HCT116 (cell line): ENCODE results near the gene ARL13B. TPM values are rescaled to one million over a fixed set of nuclear protein-coding genes. Genes with fewer than 3 reads are reported as not detected.
"Not testable (repeated sequence)": the region's sequence is repeated elsewhere in the genome, so short reads cannot be mapped to it uniquely, and the experiment has no call there.

Experiments
- ATAC-seq: fragments of 200-7000 bp; cut with Tn5 transposase; 2 replicates; pipeline ENCODE4 v1.9.1; 2020; ENCODE audit warnings: mild to moderate bottlenecking, moderate library complexity
- BruUV-seq: library from RNA; stranded (reverse); fragments of 400-500 nt; replicated peaks from 2 replicates; lab custom pipeline; 2021; lab: Mats Ljungman, UMichigan
- CTCF ChIA-PET: fragments of 300-600 bp; sonication (Branson Sonifier 250); formaldehyde crosslinking; loops from one replicate; lab custom pipeline; 2021; ENCODE audit warnings: antibody characterized with exemption; lab: Charles Lee
- POLR2A ChIA-PET: fragments of 300-600, 350-600 bp; sonication (Branson Sonifier 250); formaldehyde crosslinking; loops from one replicate; lab custom pipeline; 2021; ENCODE audit warnings: antibody characterized with exemption; lab: Charles Lee
- RAD21 ChIA-PET, 2 experiments: fragments of 300-600 bp; sonication (Branson Sonifier 250); formaldehyde crosslinking; loops; one replicate each; lab custom pipeline; 2023; ENCODE audit warnings: low total read pairs in 2 of 2; ENCODE audit not compliant: uncharacterized antibody in 2 of 2, unreplicated experiment in 2 of 2, low non-redundant PET in 1 of 2; lab: Charles Lee
- DNase-seq: peaks from one replicate; pipeline ENCODE4 v3.0.0-alpha.2; 2010; ENCODE audit warnings: low read depth, low spot score
- H2AFZ ChIP-seq: fragments of 200-600 bp; shearing (Covaris generic), sonication (generic); 2 replicates; pipeline ENCODE4 v1.6.1; 2017; ENCODE audit warnings: low read depth, mixed run types, mixed read lengths, antibody characterized with exemption, low read length; ENCODE audit not compliant: poor library complexity, severe bottlenecking
- H3K27ac ChIP-seq: 2 replicates; pipeline ENCODE4 v1.5.1; 2012; ENCODE audit warnings: low read depth, low read length
- H3K27me3 ChIP-seq: fragments of 200-600 bp; sonication (generic); 2 replicates; pipeline ENCODE4 v1.6.1; 2016; ENCODE audit warnings: mixed run types, low read length, mixed read lengths; ENCODE audit not compliant: insufficient read depth
- H3K36me3 ChIP-seq, 2 experiments: fragments of 200-500 bp in 1 of 2; fragments of 200-600 bp in 1 of 2; sonication (Bioruptor generic) in 1 of 2; sonication (generic) in 1 of 2; 2 replicates each; pipeline versions ENCODE4 v1.5.1 to v1.6.1; 2014 to 2016; ENCODE audit warnings: low read length in 2 of 2, inconsistent platforms in 1 of 2, mixed read lengths in 1 of 2, mixed run types in 1 of 2; ENCODE audit not compliant: insufficient read depth in 2 of 2, control insufficient read depth in 1 of 2
- H3K4me1 ChIP-seq, 2 experiments: fragments of 200-600 bp in 1 of 2; sonication (generic) in 1 of 2; 2 replicates each; pipeline versions ENCODE4 v1.5.1 to v1.6.1; 2012 to 2017; ENCODE audit warnings: low read length in 2 of 2, inconsistent platforms in 1 of 2, mild to moderate bottlenecking in 1 of 2, mixed read lengths in 1 of 2, mixed run types in 1 of 2, moderate library complexity in 1 of 2; ENCODE audit not compliant: insufficient read depth in 2 of 2, control insufficient read depth in 1 of 2
- H3K4me2 ChIP-seq: fragments of 200-600 bp; sonication (generic); 2 replicates; pipeline ENCODE4 v1.6.1; 2017; ENCODE audit warnings: mixed run types, low read length, mixed read lengths
- H3K4me3 ChIP-seq, 2 experiments: fragments of 200-600 bp in 1 of 2; sonication (generic) in 1 of 2; replicated peaks in 1 of 2; 2 replicates each; pipeline ENCODE4 v1.5.1; 2011 to 2016; ENCODE audit warnings: low read length in 2 of 2, control low read depth in 1 of 2, low read depth in 1 of 2, mild to moderate bottlenecking in 1 of 2, mixed read lengths in 1 of 2, mixed run types in 1 of 2
- H3K79me2 ChIP-seq: fragments of 200-600 bp; sonication (generic); 2 replicates; pipeline ENCODE4 v1.6.1; 2017; ENCODE audit warnings: mild to moderate bottlenecking, mixed run types, low read length, moderate library complexity, mixed read lengths; ENCODE audit not compliant: insufficient read depth
- H3K9ac ChIP-seq: fragments of 200-600 bp; sonication (generic); 2 replicates; pipeline ENCODE4 v1.6.1; 2016; ENCODE audit warnings: low read length, mixed read lengths
- H3K9me2 ChIP-seq: fragments of 200-600 bp; sonication (generic), shearing (Covaris generic); 2 replicates; pipeline ENCODE4 v1.6.1; 2017; ENCODE audit warnings: mixed run types, mild to moderate bottlenecking, moderate library complexity; ENCODE audit not compliant: insufficient read depth
- H3K9me3 ChIP-seq, 2 experiments: fragments of 200-500 bp in 1 of 2; fragments of 200-600 bp in 1 of 2; sonication (Bioruptor generic) in 1 of 2; sonication (generic) in 1 of 2; 2 replicates each; pipeline ENCODE4 v1.6.1; 2014 to 2017; ENCODE audit warnings: low read length in 2 of 2, mixed read lengths in 2 of 2, inconsistent platforms in 1 of 2, low read depth in 1 of 2, mild to moderate bottlenecking in 1 of 2, mixed run types in 1 of 2, moderate library complexity in 1 of 2; ENCODE audit not compliant: control insufficient read depth in 1 of 2, insufficient read depth in 1 of 2
- H4K20me1 ChIP-seq: fragments of 200-600 bp; sonication (generic), shearing (Covaris generic); 2 replicates; pipeline ENCODE4 v1.6.1; 2017; ENCODE audit warnings: mixed run types, mild to moderate bottlenecking, moderate library complexity; ENCODE audit not compliant: insufficient read depth
- CBX3 ChIP-seq: IDR thresholded peaks from 2 replicates; pipeline ENCODE4 v1.6.1; 2012; ENCODE audit warnings: low read depth
- CEBPB ChIP-seq: IDR thresholded peaks from 2 replicates; pipeline ENCODE4 v1.6.1; 2012; ENCODE audit warnings: low read depth
- EGR1 ChIP-seq: IDR thresholded peaks from 2 replicates; pipeline ENCODE4 v1.6.1; 2012; ENCODE audit warnings: low read depth
- ELF1 ChIP-seq: IDR thresholded peaks from 2 replicates; pipeline ENCODE4 v1.6.1; 2012; ENCODE audit warnings: low read depth, borderline replicate concordance
- EZH2phosphoT487 ChIP-seq: fragments of 200-600 bp; IDR thresholded peaks from 2 replicates; pipeline ENCODE4 v1.6.1; 2018; ENCODE audit warnings: antibody characterized with exemption, borderline replicate concordance
- FOSL1 ChIP-seq: IDR thresholded peaks from 2 replicates; pipeline ENCODE4 v1.6.1; 2012; ENCODE audit warnings: low read depth
- POLR2A ChIP-seq: IDR thresholded peaks from 2 replicates; pipeline ENCODE4 v1.7.0; 2011; ENCODE audit warnings: borderline replicate concordance; ENCODE audit not compliant: insufficient read depth, insufficient read length; ENCODE audit errors: extremely low read depth
- POLR2AphosphoS5 ChIP-seq: IDR thresholded peaks from 2 replicates; pipeline ENCODE4 v1.6.1; 2011; ENCODE audit warnings: mild to moderate bottlenecking, low read depth, low read length, moderate library complexity
- RAD21 ChIP-seq: IDR thresholded peaks from 2 replicates; pipeline ENCODE4 v1.6.1; 2012; ENCODE audit warnings: low read depth, mild to moderate bottlenecking
- SP1 ChIP-seq: IDR thresholded peaks from 2 replicates; pipeline ENCODE4 v1.6.1; 2012; ENCODE audit warnings: low read depth
- SRF ChIP-seq: IDR thresholded peaks from 2 replicates; pipeline ENCODE4 v1.6.1; 2012; ENCODE audit warnings: low read depth
- TCF7L2 ChIP-seq: IDR thresholded peaks from 2 replicates; pipeline ENCODE4 v1.7.0; 2011; ENCODE audit warnings: borderline replicate concordance, inconsistent platforms; ENCODE audit not compliant: insufficient read depth, insufficient read length; ENCODE audit errors: extremely low read depth
- YY1 ChIP-seq: IDR thresholded peaks from 2 replicates; pipeline ENCODE4 v1.6.1; 2011; ENCODE audit warnings: low read length, low read depth, moderate library complexity, mild to moderate bottlenecking; ENCODE audit not compliant: insufficient replicate concordance; ENCODE audit errors: extremely low read depth
- ZFX ChIP-seq: fragments of 450-650 bp; IDR thresholded peaks from 2 replicates; pipeline ENCODE4 v1.6.1; 2017
- ZNF274 ChIP-seq: fragments of 200-500 bp; sonication (Bioruptor generic); IDR thresholded peaks from 2 replicates; pipeline ENCODE4 v1.6.1; 2014; ENCODE audit warnings: mild to moderate bottlenecking, low read depth, low read length, inconsistent platforms
- intact Hi-C: fragments of 100-400 bp; cut with micrococcal nuclease; formaldehyde crosslinking; loops from 2 replicates; pipeline ENCODE4 v1.10.0; 2022
- total RNA-seq: library from RNA; stranded (reverse); gene quantifications from one replicate; pipeline ENCODE4 v1.2.1, GENCODE V29; 2021; ENCODE audit not compliant: unreplicated experiment
- TF ChIP-seq, protein P1 (sequence below): IDR thresholded peaks from 2 replicates; pipeline ENCODE4 v1.6.1; 2011; ENCODE audit warnings: mild to moderate bottlenecking, low read length, moderate library complexity; ENCODE audit not compliant: insufficient replicate concordance; ENCODE audit errors: extremely low read depth
- TF ChIP-seq, protein P2 (sequence below): IDR thresholded peaks from 2 replicates; pipeline ENCODE4 v1.6.1; 2012
- TF ChIP-seq, protein P3 (sequence below): IDR thresholded peaks from 2 replicates; pipeline ENCODE4 v1.6.1; 2012; ENCODE audit warnings: low read depth
- TF ChIP-seq, protein P4 (sequence below): IDR thresholded peaks from 2 replicates; pipeline ENCODE4 v1.6.1; 2012

Gene ARL13B
- total RNA-seq, 1 experiment from 2014 or later = 8.2 TPM

DNA sequence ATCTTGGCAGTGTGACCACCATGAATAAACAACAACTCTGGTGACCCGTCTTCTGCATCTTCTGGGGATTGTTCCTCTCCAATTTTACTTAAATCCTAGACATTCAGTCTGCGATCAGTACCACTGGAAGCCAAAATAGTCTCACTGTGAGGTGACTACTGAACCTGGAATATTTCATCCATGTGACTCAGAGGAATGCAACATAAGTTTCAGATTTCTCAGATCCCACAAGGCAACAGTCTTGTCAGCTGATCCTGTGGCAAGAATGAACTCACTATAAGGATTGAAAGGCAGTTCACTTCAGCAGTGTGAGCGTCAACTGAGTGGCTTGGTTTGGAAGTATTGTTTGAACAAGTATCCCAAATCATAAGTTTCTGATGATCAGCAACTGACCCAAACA is 96.1 kb downstream of the ARL13B start:
- no peak for ATAC-seq
- BruUV-seq = no TSS peak

DNA sequence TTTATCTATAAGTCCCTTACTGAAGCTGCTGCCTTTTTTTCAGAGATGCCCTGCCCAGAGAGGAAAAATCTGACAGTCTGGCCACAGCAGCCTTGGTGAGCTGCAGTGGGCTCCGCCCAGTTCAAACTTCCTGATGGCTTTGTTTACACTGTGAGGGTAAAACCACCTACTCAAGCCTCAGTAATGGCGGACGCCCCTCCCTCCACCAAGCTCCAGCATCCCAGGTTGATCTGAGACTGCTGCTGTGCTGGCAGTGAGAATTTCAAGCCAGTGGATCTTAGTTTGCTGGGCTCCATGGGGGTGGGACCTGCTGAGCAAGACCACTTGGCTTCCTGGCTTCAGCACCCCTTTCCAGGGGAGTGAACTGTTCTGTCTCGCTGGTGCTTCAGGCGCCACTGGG is 100.6 kb downstream of the ARL13B start:
- H3K4me3 ChIP-seq, H3K4me2 ChIP-seq, H3K27me3 ChIP-seq, H4K20me1 ChIP-seq, H3K36me3 ChIP-seq, H3K9me2 ChIP-seq, ATAC-seq, H3K79me2 ChIP-seq, H3K27ac ChIP-seq, H3K9ac ChIP-seq, H3K9me3 ChIP-seq, RAD21 ChIA-PET, POLR2A ChIA-PET, H3K4me1 ChIP-seq, intact Hi-C loops, H2AFZ ChIP-seq, BruUV-seq, DNase-seq: not testable (repeated sequence)
- CTCF ChIA-PET = interaction anchor here (1.9 kb wide), 1 partner anchor 11 kb away, joined by 6 read pairs; no protein-coding TSS in a partner anchor

More for the DNA sequence above, 96.1 kb downstream of the ARL13B start:
- Histone ChIP-seq H3K79me2 (no peaks in the 10 kb centered on the region; the same call in 1 of the 2 replicates), H3K9ac (no peak overlapping the region), H2AFZ (no peak overlapping the region), H3K9me2 (no peaks in the 10 kb centered on the region), H3K4me2 (no peak overlapping the region), H3K9me3 (no peaks in the 10 kb centered on the region), H3K4me3 (no peak overlapping the region), H3K4me1 (no peaks in the 10 kb centered on the region), H3K27me3 (no peaks in the 10 kb centered on the region), H4K20me1 (no peaks in the 10 kb centered on the region), H3K27ac (no peak overlapping the region), H3K36me3 (no peaks in the 10 kb centered on the region)
- CTCF ChIA-PET = no interaction called here
- intact Hi-C loops = no loop called here
- TF ChIP-seq ZFX (no peak), POLR2AphosphoS5 (no peak), TCF7L2 (no peak), ZNF274 (no peak), FOSL1 (no peak), RAD21 (no peak), CEBPB (no peak), ELF1 (no peak), SP1 (no peak), EGR1 (no peak), CBX3 (no peak), EZH2phosphoT487 (no peak), POLR2A (no peak), YY1 (no peak), SRF (no peak)
- TF ChIP-seq, protein P1, sequence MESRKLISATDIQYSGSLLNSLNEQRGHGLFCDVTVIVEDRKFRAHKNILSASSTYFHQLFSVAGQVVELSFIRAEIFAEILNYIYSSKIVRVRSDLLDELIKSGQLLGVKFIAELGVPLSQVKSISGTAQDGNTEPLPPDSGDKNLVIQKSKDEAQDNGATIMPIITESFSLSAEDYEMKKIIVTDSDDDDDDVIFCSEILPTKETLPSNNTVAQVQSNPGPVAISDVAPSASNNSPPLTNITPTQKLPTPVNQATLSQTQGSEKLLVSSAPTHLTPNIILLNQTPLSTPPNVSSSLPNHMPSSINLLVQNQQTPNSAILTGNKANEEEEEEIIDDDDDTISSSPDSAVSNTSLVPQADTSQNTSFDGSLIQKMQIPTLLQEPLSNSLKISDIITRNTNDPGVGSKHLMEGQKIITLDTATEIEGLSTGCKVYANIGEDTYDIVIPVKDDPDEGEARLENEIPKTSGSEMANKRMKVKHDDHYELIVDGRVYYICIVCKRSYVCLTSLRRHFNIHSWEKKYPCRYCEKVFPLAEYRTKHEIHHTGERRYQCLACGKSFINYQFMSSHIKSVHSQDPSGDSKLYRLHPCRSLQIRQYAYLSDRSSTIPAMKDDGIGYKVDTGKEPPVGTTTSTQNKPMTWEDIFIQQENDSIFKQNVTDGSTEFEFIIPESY = no peak
- TF ChIP-seq, protein P2, sequence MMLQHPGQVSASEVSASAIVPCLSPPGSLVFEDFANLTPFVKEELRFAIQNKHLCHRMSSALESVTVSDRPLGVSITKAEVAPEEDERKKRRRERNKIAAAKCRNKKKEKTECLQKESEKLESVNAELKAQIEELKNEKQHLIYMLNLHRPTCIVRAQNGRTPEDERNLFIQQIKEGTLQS = no peak
- TF ChIP-seq, protein P3, sequence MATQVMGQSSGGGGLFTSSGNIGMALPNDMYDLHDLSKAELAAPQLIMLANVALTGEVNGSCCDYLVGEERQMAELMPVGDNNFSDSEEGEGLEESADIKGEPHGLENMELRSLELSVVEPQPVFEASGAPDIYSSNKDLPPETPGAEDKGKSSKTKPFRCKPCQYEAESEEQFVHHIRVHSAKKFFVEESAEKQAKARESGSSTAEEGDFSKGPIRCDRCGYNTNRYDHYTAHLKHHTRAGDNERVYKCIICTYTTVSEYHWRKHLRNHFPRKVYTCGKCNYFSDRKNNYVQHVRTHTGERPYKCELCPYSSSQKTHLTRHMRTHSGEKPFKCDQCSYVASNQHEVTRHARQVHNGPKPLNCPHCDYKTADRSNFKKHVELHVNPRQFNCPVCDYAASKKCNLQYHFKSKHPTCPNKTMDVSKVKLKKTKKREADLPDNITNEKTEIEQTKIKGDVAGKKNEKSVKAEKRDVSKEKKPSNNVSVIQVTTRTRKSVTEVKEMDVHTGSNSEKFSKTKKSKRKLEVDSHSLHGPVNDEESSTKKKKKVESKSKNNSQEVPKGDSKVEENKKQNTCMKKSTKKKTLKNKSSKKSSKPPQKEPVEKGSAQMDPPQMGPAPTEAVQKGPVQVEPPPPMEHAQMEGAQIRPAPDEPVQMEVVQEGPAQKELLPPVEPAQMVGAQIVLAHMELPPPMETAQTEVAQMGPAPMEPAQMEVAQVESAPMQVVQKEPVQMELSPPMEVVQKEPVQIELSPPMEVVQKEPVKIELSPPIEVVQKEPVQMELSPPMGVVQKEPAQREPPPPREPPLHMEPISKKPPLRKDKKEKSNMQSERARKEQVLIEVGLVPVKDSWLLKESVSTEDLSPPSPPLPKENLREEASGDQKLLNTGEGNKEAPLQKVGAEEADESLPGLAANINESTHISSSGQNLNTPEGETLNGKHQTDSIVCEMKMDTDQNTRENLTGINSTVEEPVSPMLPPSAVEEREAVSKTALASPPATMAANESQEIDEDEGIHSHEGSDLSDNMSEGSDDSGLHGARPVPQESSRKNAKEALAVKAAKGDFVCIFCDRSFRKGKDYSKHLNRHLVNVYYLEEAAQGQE = no peak
- TF ChIP-seq, protein P4, sequence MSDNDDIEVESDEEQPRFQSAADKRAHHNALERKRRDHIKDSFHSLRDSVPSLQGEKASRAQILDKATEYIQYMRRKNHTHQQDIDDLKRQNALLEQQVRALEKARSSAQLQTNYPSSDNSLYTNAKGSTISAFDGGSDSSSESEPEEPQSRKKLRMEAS = no peak
- POLR2A ChIA-PET = no interaction called here
- RAD21 ChIA-PET = no interaction called here
- no peak for DNase-seq
